HG03066 (cell line): ENCODE results near the gene AGAP1.

Experiments used
- ATAC-seq: cut with Tn5 transposase; IDR thresholded peaks from one replicate; pipeline ENCODE4 v1.9.1; 2021; ENCODE audit warnings: low read depth; ENCODE audit not compliant: unreplicated experiment

AGAP1 gene

GRCh38 chr2:236164925-236165841, 671.3 kb downstream of the AGAP1 start:
- ATAC-seq: no peak

- ATAC-seq: no peak
Observed at GRCh38 chr2:236165842-236166795, 672.3 kb downstream of the AGAP1 start.

- ATAC-seq: no peak
Observed at GRCh38 chr2:236166796-236167296, 673.0 kb downstream of the AGAP1 start.

GRCh38 chr2:236167297-236168109, 673.7 kb downstream of the AGAP1 start:
- no peak for ATAC-seq

- no peak for ATAC-seq
Observed at GRCh38 chr2:236168110-236169080, 674.6 kb downstream of the AGAP1 start, which contains the start of gene GBX2. GBX2 (minus strand) TSS chr2:236168386; CDS start chr2:236167971, 415 bp downstream.

- ATAC-seq: no peak
Observed at GRCh38 chr2:236169151-236169721, 675.4 kb downstream of the AGAP1 start.

- no peak for ATAC-seq
Observed at GRCh38 chr2:236169741-236170589, 676.1 kb downstream of the AGAP1 start.

GRCh38 chr2:236170590-236171165, 676.8 kb downstream of the AGAP1 start:
- ATAC-seq: no peak

- no peak for ATAC-seq
Observed at GRCh38 chr2:236171181-236171679, 677.4 kb downstream of the AGAP1 start.

GRCh38 chr2:236171680-236172254, 677.9 kb downstream of the AGAP1 start:
- ATAC-seq: no peak

GRCh38 chr2:236172255-236173035, 678.6 kb downstream of the AGAP1 start:
- ATAC-seq: no peak

- no peak for ATAC-seq
Observed at GRCh38 chr2:236173036-236173728, 679.3 kb downstream of the AGAP1 start.

- no peak for ATAC-seq
Observed at GRCh38 chr2:236173729-236174607, 680.1 kb downstream of the AGAP1 start.

GRCh38 chr2:236175548-236176150, 681.8 kb downstream of the AGAP1 start:
- no peak for ATAC-seq
